Mucosa of rectum (tissue), 2 donors: ENCODE results near the gene POLR3E.
A peak's percentile ranks its signal among the peaks of the same experiment; 100 is the strongest.

Experiments used
- H3K27ac ChIP-seq, 2 donors: one replicate each; pipeline ENCODE4 v1.7.0; 2013; ENCODE audit warnings: inconsistent platforms in 2 of 2, low read depth in 2 of 2, low read length in 2 of 2
- H3K27me3 ChIP-seq, 2 donors: one replicate each; pipeline ENCODE4 v1.7.0; 2013; ENCODE audit warnings: low read length in 2 of 2; ENCODE audit not compliant: control insufficient read depth in 2 of 2, insufficient read depth in 2 of 2
- H3K36me3 ChIP-seq, 2 donors: one replicate each; pipeline ENCODE4 v1.7.0; 2013; ENCODE audit warnings: low read length in 2 of 2; ENCODE audit not compliant: control insufficient read depth in 2 of 2, insufficient read depth in 2 of 2
- H3K4me1 ChIP-seq, 2 donors: one replicate each; pipeline ENCODE4 v1.7.0; 2013; ENCODE audit warnings: low read length in 2 of 2, mild to moderate bottlenecking in 1 of 2; ENCODE audit not compliant: control insufficient read depth in 2 of 2, insufficient read depth in 2 of 2
- H3K4me3 ChIP-seq, 2 donors: one replicate each; pipeline ENCODE4 v1.7.0; 2013; ENCODE audit warnings: low read length in 2 of 2
- H3K9ac ChIP-seq, 2 donors: one replicate each; pipeline ENCODE4 v1.7.0; 2013; ENCODE audit warnings: low read length in 2 of 2, low read depth in 1 of 2, mild to moderate bottlenecking in 1 of 2
- H3K9me3 ChIP-seq, 2 donors: one replicate each; pipeline ENCODE4 v1.7.0; 2013; ENCODE audit warnings: low read length in 2 of 2; ENCODE audit not compliant: control insufficient read depth in 2 of 2
- donor health status: healthy.
- donor health status: Normal muscosa, but diverticular disease.

Gene POLR3E

GRCh38 chr16:22333457-22333994 is 36.3 kb downstream of the POLR3E start:
- H3K27me3 ChIP-seq: no peaks in the 10 kb centered on the region
- H3K4me3 ChIP-seq: no peak overlapping the region
- no peak overlapping the region for H3K9ac ChIP-seq
- no peak overlapping the region for H3K27ac ChIP-seq
- H3K36me3 ChIP-seq: peaks cover 46 to 52% of the 10 kb centered on the region in 2 donors
- no peaks in the 10 kb centered on the region for H3K4me1 ChIP-seq
- H3K9me3 ChIP-seq: peaks cover 2 to 3% of the 10 kb centered on the region in 2 donors

- H3K27ac ChIP-seq: no peak overlapping the region
- H3K9ac ChIP-seq: no peak overlapping the region
- H3K4me3 ChIP-seq: no peak overlapping the region
- peaks cover 2 to 3% of the 10 kb centered on the region in 2 donors for H3K9me3 ChIP-seq
- H3K4me1 ChIP-seq: no peaks in the 10 kb centered on the region
- H3K27me3 ChIP-seq: no peaks in the 10 kb centered on the region
- peaks cover 39 to 46% of the 10 kb centered on the region in 2 donors for H3K36me3 ChIP-seq
Observed at GRCh38 chr16:22335668-22336246, 38.5 kb downstream of the POLR3E start.

- H3K27ac ChIP-seq: no peak overlapping the region
- H3K36me3 ChIP-seq: peaks cover 36 to 43% of the 10 kb centered on the region in 2 donors
- H3K9me3 ChIP-seq: peaks cover 2 to 3% of the 10 kb centered on the region in 2 donors
- H3K4me3 ChIP-seq: no peak overlapping the region
- no peaks in the 10 kb centered on the region for H3K4me1 ChIP-seq
- no peaks in the 10 kb centered on the region for H3K27me3 ChIP-seq
- no peak overlapping the region for H3K9ac ChIP-seq
Observed at GRCh38 chr16:22336581-22336980, 39.4 kb downstream of the POLR3E start.

GRCh38 chr16:22337045-22337444 is 39.8 kb downstream of the POLR3E start:
- Histone ChIP-seq H3K36me3 (peaks cover 32 to 38% of the 10 kb centered on the region in 2 donors), H3K9me3 (peaks cover 2 to 3% of the 10 kb centered on the region in 2 donors), H3K4me3 (no peak overlapping the region), H3K9ac (no peak overlapping the region), H3K27ac (no peak overlapping the region), H3K4me1 (no peaks in the 10 kb centered on the region), H3K27me3 (no peaks in the 10 kb centered on the region)

- Histone ChIP-seq H3K27me3 (no peaks in the 10 kb centered on the region), H3K9ac (no peak overlapping the region), H3K36me3 (peaks cover 28 to 31% of the 10 kb centered on the region in 2 donors), H3K9me3 (peaks cover 2 to 3% of the 10 kb centered on the region in 2 donors), H3K4me1 (no peaks in the 10 kb centered on the region), H3K27ac (no peak overlapping the region), H3K4me3 (no peak overlapping the region)
Observed at GRCh38 chr16:22337849-22338635, 40.8 kb downstream of the POLR3E start.

GRCh38 chr16:22340945-22341344 is 43.7 kb downstream of the POLR3E start:
- H3K4me1 ChIP-seq: no peaks in the 10 kb centered on the region
- H3K27me3 ChIP-seq: no peaks in the 10 kb centered on the region
- no peak overlapping the region for H3K9ac ChIP-seq
- H3K9me3 ChIP-seq: peaks cover 0 to 3% of the 10 kb centered on the region in 2 donors
- H3K36me3 ChIP-seq: peaks cover 4 to 6% of the 10 kb centered on the region in 2 donors
- no peak overlapping the region for H3K27ac ChIP-seq
- no peak overlapping the region for H3K4me3 ChIP-seq

- H3K27me3 ChIP-seq: no peaks in the 10 kb centered on the region
- no peak overlapping the region for H3K27ac ChIP-seq
- H3K4me3 ChIP-seq: no peak overlapping the region
- H3K36me3 ChIP-seq: peaks cover 7 to 10% of the 10 kb centered on the region in 2 donors
- peaks cover 0 to under 1% of the 10 kb centered on the region in 2 donors for H3K9me3 ChIP-seq
- no peaks in the 10 kb centered on the region for H3K4me1 ChIP-seq
- H3K9ac ChIP-seq: no peak overlapping the region
Observed at GRCh38 chr16:22342082-22342481, 44.9 kb downstream of the POLR3E start.

- Histone ChIP-seq H3K27ac (peak overlapping the region in 1 of 2 donors; percentile 5), H3K36me3 (peaks cover 28 to 32% of the 10 kb centered on the region in 2 donors), H3K9me3 (no peaks in the 10 kb centered on the region), H3K4me1 (no peaks in the 10 kb centered on the region), H3K27me3 (no peaks in the 10 kb centered on the region), H3K4me3 (no peak overlapping the region), H3K9ac (no peak overlapping the region)
Observed at GRCh38 chr16:22346483-22346882, 49.3 kb downstream of the POLR3E start.

- peaks cover 28 to 32% of the 10 kb centered on the region in 2 donors for H3K36me3 ChIP-seq
- no peak overlapping the region for H3K4me3 ChIP-seq
- H3K27me3 ChIP-seq: no peaks in the 10 kb centered on the region
- peak overlapping the region in 1 of 2 donors; percentile 5 for H3K27ac ChIP-seq
- no peaks in the 10 kb centered on the region for H3K4me1 ChIP-seq
- H3K9me3 ChIP-seq: no peaks in the 10 kb centered on the region
- H3K9ac ChIP-seq: no peak overlapping the region
Observed at GRCh38 chr16:22347100-22347820, 50.1 kb downstream of the POLR3E start.

GRCh38 chr16:22348291-22348690 is 51.1 kb downstream of the POLR3E start:
- Histone ChIP-seq H3K4me1 (peaks cover 3% of the 10 kb centered on the region in 2 donors), H3K4me3 (no peak overlapping the region), H3K27ac (no peak overlapping the region), H3K9me3 (no peaks in the 10 kb centered on the region), H3K36me3 (peaks cover 28 to 32% of the 10 kb centered on the region in 2 donors), H3K9ac (no peak overlapping the region), H3K27me3 (no peaks in the 10 kb centered on the region)
